Measurements from ENCODE around the gene NSUN6. TPM values are rescaled to one million over a fixed set of nuclear protein-coding genes. Genes with fewer than 3 reads are reported as not detected.

NSUN6 gene
- total RNA-seq, 4 donors from 2014 or later, result 7.5 to 14.1 (median 11.7) TPM

- no peak for TF ChIP-seq CTCF (IDR thresholded peaks at IDR 0.05; ENCODE audit: low read depth)
Observed at GRCh38 chr10:18668026-18668425, 16.6 kb upstream of the NSUN6 start.

GRCh38 chr10:18666810-18667209 lies 15.4 kb upstream of the NSUN6 start:
- TF ChIP-seq CTCF (IDR thresholded peaks at IDR 0.05; ENCODE audit: low read depth), result no peak

DNA sequence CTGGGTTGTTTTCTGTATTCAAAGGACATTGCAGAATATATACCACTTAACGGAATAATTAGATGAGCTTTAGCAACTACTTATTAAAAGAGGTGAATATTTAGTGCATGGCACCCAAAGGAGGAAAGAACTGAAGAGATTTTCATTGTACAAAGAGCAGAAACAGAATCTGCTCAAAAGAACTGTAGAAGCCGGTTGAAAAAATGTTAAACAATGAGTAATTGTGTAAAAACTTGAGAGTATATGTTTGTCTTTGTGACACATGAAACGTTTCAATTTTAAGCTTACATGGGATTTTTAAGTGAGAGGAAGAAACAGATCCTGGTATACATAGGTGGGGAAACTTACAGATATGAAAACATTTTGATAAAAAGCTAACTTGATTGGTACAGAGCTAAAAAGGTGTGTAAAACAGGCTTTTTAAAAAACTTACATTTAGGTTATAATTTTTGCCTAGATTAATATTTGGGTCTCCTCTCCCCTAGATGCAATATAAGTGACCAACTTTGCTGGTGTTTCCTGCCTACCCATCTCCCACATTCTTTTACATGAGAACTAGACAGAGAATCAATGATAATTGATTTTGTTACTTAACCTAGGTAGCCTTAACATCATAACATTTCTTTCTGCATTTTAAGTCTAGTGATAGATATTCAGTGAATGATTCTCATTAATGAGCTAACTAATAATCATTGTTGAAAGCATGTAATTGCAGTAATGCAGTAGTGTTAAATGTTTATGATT lies 14.6 kb upstream of the NSUN6 start:
- TF ChIP-seq CTCF (IDR thresholded peaks at IDR 0.05; ENCODE audit: low read depth), result no peak

DNA sequence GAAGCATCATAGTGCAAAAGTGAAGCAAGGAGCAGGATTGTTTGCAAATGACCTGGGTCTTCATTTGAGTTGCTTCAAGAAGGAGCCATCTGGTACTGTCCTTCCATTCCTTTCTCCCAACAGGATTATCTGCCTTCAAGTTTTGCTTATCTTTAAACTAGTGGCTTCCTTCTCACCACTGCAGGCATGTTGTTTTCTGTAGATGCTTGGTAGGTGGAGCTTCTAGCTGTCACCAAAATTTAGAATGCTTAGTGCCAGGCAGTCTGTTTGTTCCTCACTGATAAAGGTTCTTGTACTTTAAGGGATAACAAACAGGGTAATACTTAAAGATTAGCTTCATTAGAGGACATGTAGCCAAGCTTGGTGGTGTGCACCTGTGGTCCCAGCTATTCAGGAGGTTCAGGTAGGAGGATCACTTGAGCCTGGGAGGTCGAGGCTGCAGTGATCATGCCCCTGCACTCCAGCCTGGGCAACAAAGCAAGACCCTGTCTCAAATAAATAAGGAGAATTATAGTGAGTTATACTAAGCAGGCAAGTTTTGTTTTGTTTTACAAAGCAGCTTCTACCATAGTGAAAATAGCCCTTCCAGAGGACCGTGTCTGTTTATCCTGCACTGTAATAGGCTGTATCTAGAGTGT lies 13.6 kb upstream of the NSUN6 start:
- TF ChIP-seq CTCF (IDR thresholded peaks at IDR 0.05; ENCODE audit: low read depth), result no peak

- no peak for TF ChIP-seq CTCF (IDR thresholded peaks at IDR 0.05; ENCODE audit: low read depth)
Observed at GRCh38 chr10:18660816-18661431, 9.5 kb upstream of the NSUN6 start.

DNA sequence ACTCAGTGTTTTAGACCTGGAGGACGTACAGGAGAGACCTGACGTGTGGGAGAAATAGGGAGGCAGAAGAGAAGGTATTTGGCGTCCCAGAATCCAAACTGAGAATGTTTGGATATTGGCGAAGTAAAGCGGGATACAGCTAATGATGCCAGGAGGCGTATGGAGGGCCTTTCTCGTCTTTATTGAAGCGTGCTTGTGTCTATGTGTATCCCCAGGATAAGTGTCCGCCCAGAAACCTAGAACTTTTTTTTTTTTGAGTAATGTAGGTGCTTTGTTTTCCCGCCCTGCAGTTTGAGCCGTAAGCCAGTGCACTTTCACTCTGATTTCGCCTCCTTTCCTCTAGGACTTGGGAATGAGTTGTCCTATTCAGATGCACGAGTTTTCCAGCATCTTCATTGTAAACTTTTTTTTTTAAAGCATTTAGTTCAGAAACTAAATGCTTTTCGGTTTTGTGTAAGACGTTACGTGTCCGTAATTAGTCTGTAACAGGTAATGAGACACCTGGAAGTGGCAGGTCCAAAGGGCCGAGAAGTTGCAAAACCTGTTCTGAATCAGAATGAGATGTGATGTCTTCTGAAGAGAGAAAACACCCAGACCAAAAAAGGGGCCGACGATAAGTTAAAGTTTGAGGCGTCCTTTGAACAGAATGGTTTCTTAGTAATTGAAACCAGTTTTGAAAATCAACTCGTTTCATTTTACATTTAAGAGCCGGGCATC lies 8.6 kb upstream of the NSUN6 start:
- TF ChIP-seq CTCF (IDR thresholded peaks at IDR 0.05; ENCODE audit: low read depth), result no peak

All from subcutaneous adipose tissue (tissue), 4 donors.